Keratinocyte (primary cell): Measurements from ENCODE around the gene RNF41. TPM values are rescaled to one million over a fixed set of nuclear protein-coding genes. Genes with fewer than 3 reads are reported as not detected.

ENCODE experiments used
- DNase-seq: peaks from one replicate; pipeline ENCODE4 v3.0.0-alpha.2; 2011; ENCODE audit warnings: low read depth, missing footprints, low spot score
- FAIRE-seq: peaks from 2 replicates; lab custom pipeline; 2011; peaks lifted over from hg19 to GRCh38; lab: Jason Lieb, UNC
- H2AFZ ChIP-seq: 2 replicates; pipeline ENCODE4 v1.6.0; 2012; ENCODE audit warnings: low read length, control low read depth, inconsistent platforms; ENCODE audit not compliant: control insufficient read depth
- H3K27ac ChIP-seq: 2 replicates; pipeline ENCODE4 v1.5.1; 2011; ENCODE audit warnings: low read length; ENCODE audit not compliant: control insufficient read depth, insufficient read depth
- H3K27me3 ChIP-seq: 3 replicates; pipeline ENCODE4 v1.6.0; 2011; ENCODE audit warnings: low read length; ENCODE audit not compliant: control insufficient read depth, insufficient read depth; ENCODE audit errors: extremely low read depth
- H3K36me3 ChIP-seq, 2 experiments: 2 replicates in 1 of 2; 3 replicates in 1 of 2; pipeline ENCODE4 v1.5.1; 2011; ENCODE audit warnings: low read length in 2 of 2, mild to moderate bottlenecking in 1 of 2; ENCODE audit not compliant: control insufficient read depth in 2 of 2, insufficient read depth in 2 of 2; ENCODE audit errors: extremely low read depth in 1 of 2
- H3K4me1 ChIP-seq: 3 replicates; pipeline ENCODE4 v1.5.1; 2011; ENCODE audit warnings: low read length; ENCODE audit not compliant: control insufficient read depth, insufficient read depth; ENCODE audit errors: extremely low read depth
- H3K4me2 ChIP-seq: 3 replicates; pipeline ENCODE4 v1.6.0; 2011; ENCODE audit warnings: low read depth, low read length; ENCODE audit not compliant: control insufficient read depth, insufficient read depth; ENCODE audit errors: extremely low read depth
- H3K4me3 ChIP-seq, 3 experiments: fragments of 200-600 bp in 1 of 3; sonication (generic) in 1 of 3; 2 replicates in 2 of 3; 3 replicates in 1 of 3; pipeline ENCODE4 v1.5.1; 2011 to 2016; ENCODE audit warnings: low read length in 3 of 3, mild to moderate bottlenecking in 3 of 3, control low read depth in 2 of 3, inconsistent platforms in 1 of 3, low read depth in 1 of 3, mixed read lengths in 1 of 3, mixed run types in 1 of 3, moderate library complexity in 1 of 3; ENCODE audit not compliant: control insufficient read depth in 2 of 3, insufficient read depth in 2 of 3; ENCODE audit errors: extremely low read depth in 1 of 3
- H3K79me2 ChIP-seq: 2 replicates; pipeline ENCODE4 v1.6.0; 2012; ENCODE audit warnings: low read length; ENCODE audit not compliant: control insufficient read depth, insufficient read depth
- H3K9ac ChIP-seq: 3 replicates; pipeline ENCODE4 v1.6.0; 2011; ENCODE audit warnings: low read length; ENCODE audit not compliant: control insufficient read depth, insufficient read depth; ENCODE audit errors: extremely low read depth
- H3K9me1 ChIP-seq: 3 replicates; pipeline ENCODE4 v1.6.0; 2011; ENCODE audit warnings: low read length; ENCODE audit not compliant: control insufficient read depth, insufficient read depth; ENCODE audit errors: extremely low read depth
- H3K9me3 ChIP-seq: 2 replicates; pipeline ENCODE4 v1.5.1; 2012; ENCODE audit warnings: low read depth, low read length; ENCODE audit not compliant: control insufficient read depth
- H4K20me1 ChIP-seq: 3 replicates; pipeline ENCODE4 v1.6.0; 2011; ENCODE audit warnings: low read length; ENCODE audit not compliant: control insufficient read depth, insufficient read depth; ENCODE audit errors: extremely low read depth
- EZH2 ChIP-seq: IDR thresholded peaks from one replicate; pipeline ENCODE4 v1.6.1; 2012; ENCODE audit warnings: inconsistent platforms, mild to moderate bottlenecking, low read length, moderate library complexity
- dilution Hi-C: fragments of 300-500 bp; cut with MboI; formaldehyde crosslinking; loops from one replicate; pipeline ENCODE4 v1.7.0; 2020; ENCODE audit warnings: low sequenced_read_pairs; ENCODE audit not compliant: extremely low pct_ligation_motif_present
- polyA plus RNA-seq, 5 experiments: library from polyadenylated mRNA; depleted of rRNA in 3 of 5; stranded (reverse) in 3 of 5; stranded (forward) in 1 of 5; unstranded in 1 of 5; fragments of >200 nt; gene quantifications; 1 replicate in 1 of 5; 2 replicates in 3 of 5; 3 replicates in 1 of 5; pipeline versions ENCODE4 v1.2.1 to v1.2.3, GENCODE V29; 2011 to 2012; ENCODE audit warnings: missing spikeins in 2 of 5, low read depth in 1 of 5, low replicate concordance in 1 of 5
- TF ChIP-seq, protein P1 (sequence below), 3 experiments: IDR thresholded peaks in 1 of 3; conservative IDR thresholded peaks in 1 of 3; optimal IDR thresholded peaks in 1 of 3; 2 replicates in 2 of 3; 3 replicates in 1 of 3; pipeline versions ENCODE3 to v1.5.1; 2011; ENCODE audit warnings: low read length in 3 of 3, mild to moderate bottlenecking in 3 of 3, moderate library complexity in 2 of 3, control low read depth in 1 of 3, inconsistent platforms in 1 of 3; ENCODE audit not compliant: insufficient read depth in 2 of 3; ENCODE audit errors: extremely low read depth in 1 of 3

Gene RNF41
- polyA plus RNA-seq, 1 donor (not counting 4 experiments of a cell fraction or from before 2014, with no cell fraction given) = 42.2 TPM

DNA sequence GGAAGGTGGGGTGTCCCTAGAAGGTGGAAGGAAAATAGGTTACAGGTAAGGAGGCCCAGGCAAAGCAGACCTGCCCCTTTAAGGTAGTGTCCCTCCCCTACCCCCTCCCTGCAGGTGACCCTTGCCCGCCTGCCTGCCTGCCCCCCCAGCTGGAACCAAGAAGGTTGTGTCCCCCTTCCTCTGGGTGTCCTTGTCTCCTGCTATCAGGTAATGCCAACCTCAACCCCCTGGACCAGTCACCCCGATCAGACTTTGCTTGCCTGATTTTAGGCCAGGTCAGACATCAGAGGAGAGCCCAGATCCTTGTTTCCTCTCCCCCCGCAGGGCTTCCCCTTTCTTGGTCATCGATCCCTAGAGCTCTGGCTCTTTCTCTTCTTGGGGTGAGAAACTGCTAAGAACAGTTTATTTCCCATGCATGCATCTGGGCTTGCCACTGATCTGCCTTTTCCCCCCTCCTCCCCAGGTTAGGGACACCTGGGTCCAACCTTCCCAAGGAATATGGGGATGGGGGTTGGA lies 8.3 kb upstream of the RNF41 start, which contains the start of gene SLC39A5:
Gene SLC39A5, plus strand, starts transcription at position 136 of the 516 bp plus-strand sequence. CDS start 1,224 bp downstream, outside the sequence.
- Histone ChIP-seq H3K9me1 (no peaks in the 10 kb centered on the region), H3K4me3 (no peak within 1 kb of the TSS), H4K20me1 (no peaks in the 10 kb centered on the region), H3K79me2 (no peaks in the 10 kb centered on the region), H2AFZ (no peak within 1 kb of the TSS), H3K4me2 (no peak within 1 kb of the TSS), H3K4me1 (peaks cover 3% of the 10 kb centered on the region), H3K9ac (no peak within 1 kb of the TSS), H3K36me3 (peaks cover 0 to 4% of the 10 kb centered on the region in 2 experiments), H3K9me3 (no peaks in the 10 kb centered on the region), H3K27me3 (no peaks in the 10 kb centered on the region), H3K27ac (no peak within 1 kb of the TSS)
- DNase-seq (no peak), FAIRE-seq (no peak)
- TF ChIP-seq, protein P1, sequence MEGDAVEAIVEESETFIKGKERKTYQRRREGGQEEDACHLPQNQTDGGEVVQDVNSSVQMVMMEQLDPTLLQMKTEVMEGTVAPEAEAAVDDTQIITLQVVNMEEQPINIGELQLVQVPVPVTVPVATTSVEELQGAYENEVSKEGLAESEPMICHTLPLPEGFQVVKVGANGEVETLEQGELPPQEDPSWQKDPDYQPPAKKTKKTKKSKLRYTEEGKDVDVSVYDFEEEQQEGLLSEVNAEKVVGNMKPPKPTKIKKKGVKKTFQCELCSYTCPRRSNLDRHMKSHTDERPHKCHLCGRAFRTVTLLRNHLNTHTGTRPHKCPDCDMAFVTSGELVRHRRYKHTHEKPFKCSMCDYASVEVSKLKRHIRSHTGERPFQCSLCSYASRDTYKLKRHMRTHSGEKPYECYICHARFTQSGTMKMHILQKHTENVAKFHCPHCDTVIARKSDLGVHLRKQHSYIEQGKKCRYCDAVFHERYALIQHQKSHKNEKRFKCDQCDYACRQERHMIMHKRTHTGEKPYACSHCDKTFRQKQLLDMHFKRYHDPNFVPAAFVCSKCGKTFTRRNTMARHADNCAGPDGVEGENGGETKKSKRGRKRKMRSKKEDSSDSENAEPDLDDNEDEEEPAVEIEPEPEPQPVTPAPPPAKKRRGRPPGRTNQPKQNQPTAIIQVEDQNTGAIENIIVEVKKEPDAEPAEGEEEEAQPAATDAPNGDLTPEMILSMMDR (optimal IDR thresholded peaks at IDR 0.05 in 1 of 3, IDR thresholded peaks at IDR 0.05 in 1 of 3, conservative IDR thresholded peaks at IDR 0.05 in 1 of 3; ENCODE audit: extremely low read depth in 1 of 3, insufficient read depth in 2 of 3, low read length in 3 of 3) = no peak
- TF ChIP-seq EZH2 = no peak
- dilution Hi-C loops = no loop called here

DNA sequence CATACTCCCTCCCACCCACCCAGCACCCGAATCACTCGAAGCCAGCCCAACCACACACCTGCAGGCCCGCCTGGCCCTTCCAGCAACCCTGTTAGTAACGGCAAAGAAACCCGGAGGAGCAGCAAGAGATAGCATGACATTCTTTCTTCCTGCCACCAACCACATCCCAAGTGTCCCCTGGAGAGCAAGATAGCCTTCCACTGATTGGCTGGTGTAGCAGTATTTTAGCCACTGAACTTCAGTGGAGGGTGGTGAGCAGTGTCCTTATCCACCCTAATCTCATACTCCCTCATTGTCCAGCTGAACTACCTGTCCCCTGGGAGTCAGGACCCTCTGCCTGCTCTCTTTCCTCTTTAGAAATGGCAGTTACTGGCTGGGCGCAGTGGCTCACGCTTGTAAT lies 7.4 kb upstream of the RNF41 start:
- H3K36me3 ChIP-seq = peaks cover 0 to 4% of the 10 kb centered on the region in 2 experiments
- no peak overlapping the region for H2AFZ ChIP-seq
- dilution Hi-C loops = no loop called here
- H3K9me1 ChIP-seq = no peaks in the 10 kb centered on the region
- no peaks in the 10 kb centered on the region for H3K9me3 ChIP-seq
- H3K79me2 ChIP-seq = peaks cover 4% of the 10 kb centered on the region
- no peak overlapping the region for H3K27ac ChIP-seq
- no peak overlapping the region for H3K9ac ChIP-seq
- no peak overlapping the region for H3K4me2 ChIP-seq
- no peaks in the 10 kb centered on the region for H3K27me3 ChIP-seq
- no peak for DNase-seq
- TF ChIP-seq EZH2 = no peak
- TF ChIP-seq, protein P1 (optimal IDR thresholded peaks at IDR 0.05 in 1 of 3, IDR thresholded peaks at IDR 0.05 in 1 of 3, conservative IDR thresholded peaks at IDR 0.05 in 1 of 3; ENCODE audit: extremely low read depth in 1 of 3, insufficient read depth in 2 of 3, low read length in 3 of 3) = no peak
- H3K4me1 ChIP-seq = peaks cover 8% of the 10 kb centered on the region
- no peaks in the 10 kb centered on the region for H4K20me1 ChIP-seq
- no peak for FAIRE-seq
- H3K4me3 ChIP-seq = no peak overlapping the region
